GM12874 (cell line): ENCODE results near the gene CDNF.

Source experiments
- CTCF ChIP-seq: IDR thresholded peaks from 2 replicates; pipeline ENCODE4 v1.5.1; 2011; ENCODE audit warnings: low read depth, mild to moderate bottlenecking, control low read depth, low read length, moderate library complexity; ENCODE audit not compliant: insufficient read depth

CDNF gene

GRCh38 chr10:14820010-14820774, 17.6 kb downstream of the CDNF start:
- no peak for TF ChIP-seq CTCF

GRCh38 chr10:14815681-14816080, 22.2 kb downstream of the CDNF start:
- no peak for TF ChIP-seq CTCF

- no peak for TF ChIP-seq CTCF
Measured at GRCh38 chr10:14812271-14812670, 25.6 kb downstream of the CDNF start.

- TF ChIP-seq CTCF, result no peak
Measured at GRCh38 chr10:14810969-14811953, 26.6 kb downstream of the CDNF start.

GRCh38 chr10:14806318-14806717, 31.5 kb downstream of the CDNF start:
- TF ChIP-seq CTCF, result no peak

- no peak for TF ChIP-seq CTCF
Measured at GRCh38 chr10:14803827-14804226, 34.0 kb downstream of the CDNF start.

GRCh38 chr10:14801723-14802122, 36.1 kb downstream of the CDNF start:
- no peak for TF ChIP-seq CTCF
